ENCODE results near the gene CACNA1B.
"Not testable (repeated sequence)": the region's sequence is repeated elsewhere in the genome, so short reads cannot be mapped to it uniquely, and the experiment has no call there.

Gene CACNA1B

DNA sequence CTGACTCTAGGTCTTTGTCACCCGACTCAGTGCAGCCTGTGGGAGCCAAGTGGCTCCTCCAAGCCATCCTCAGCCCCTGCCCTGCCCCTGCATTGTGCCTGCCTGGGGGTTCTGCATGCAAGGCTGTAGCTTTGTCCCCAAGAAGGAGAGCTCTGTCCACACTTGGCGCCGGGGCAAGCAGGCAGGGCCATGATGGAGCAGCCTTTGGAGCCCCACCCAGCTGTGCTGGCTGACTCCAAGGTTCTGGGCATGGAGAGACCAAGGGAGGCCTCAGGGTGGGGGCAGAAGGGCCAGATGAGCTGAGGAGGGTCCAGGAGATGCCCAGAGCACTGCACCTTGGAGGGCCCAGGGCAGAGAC lies 226.2 kb downstream of the CACNA1B start:
- DNase-seq: no peak

- DNase-seq: no peak
Measured at GRCh38 chr9:138104251-138105122, 226.9 kb downstream of the CACNA1B start.

- DNase-seq: no peak
Measured at GRCh38 chr9:138105123-138105415, 227.5 kb downstream of the CACNA1B start.

DNA sequence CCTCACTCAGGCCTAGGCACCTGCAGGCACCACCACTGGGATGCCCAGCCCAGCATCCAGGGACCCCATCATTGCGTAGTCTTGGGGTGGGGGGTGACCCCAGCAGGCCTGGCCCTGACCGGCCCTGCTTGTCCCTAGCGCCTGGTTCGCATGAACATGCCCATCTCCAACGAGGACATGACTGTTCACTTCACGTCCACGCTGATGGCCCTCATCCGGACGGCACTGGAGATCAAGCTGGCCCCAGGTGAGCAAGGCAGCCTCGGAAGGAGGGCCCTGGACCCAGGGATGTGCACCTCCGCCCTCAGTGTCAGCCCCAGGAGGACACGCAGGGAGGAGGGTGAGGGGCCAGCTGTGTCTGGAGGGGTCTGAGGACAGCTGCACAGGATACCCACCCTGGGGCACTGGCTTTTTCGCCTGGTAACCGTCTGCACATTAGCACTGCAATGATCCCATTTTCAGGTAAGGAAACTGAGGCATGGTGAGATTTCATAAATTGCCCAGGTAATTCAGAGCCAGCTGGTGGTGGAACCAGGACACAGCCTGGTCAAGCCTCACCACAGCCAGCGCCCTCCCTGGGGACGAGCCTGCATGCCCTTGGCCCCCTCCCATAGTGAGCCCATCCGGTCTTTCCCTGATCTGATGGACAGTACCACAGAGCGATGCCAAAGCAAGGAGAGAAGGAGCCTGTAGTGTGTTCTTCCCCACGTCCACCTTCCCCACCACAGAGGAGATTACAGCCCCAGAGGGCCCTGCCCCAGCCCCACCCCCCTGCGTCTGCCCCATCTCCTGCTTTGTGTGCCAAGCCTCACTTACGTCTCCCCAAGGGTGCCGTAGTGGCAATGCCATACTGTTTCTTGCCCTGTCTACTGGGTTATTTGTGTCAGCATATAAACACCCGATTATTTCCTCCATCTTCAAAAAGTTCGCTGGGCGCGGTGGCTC lies 228.3 kb downstream of the CACNA1B start:
- no peak for DNase-seq

GRCh38 chr9:138107039-138107438 lies 229.5 kb downstream of the CACNA1B start:
- not testable (repeated sequence) for DNase-seq

DNA sequence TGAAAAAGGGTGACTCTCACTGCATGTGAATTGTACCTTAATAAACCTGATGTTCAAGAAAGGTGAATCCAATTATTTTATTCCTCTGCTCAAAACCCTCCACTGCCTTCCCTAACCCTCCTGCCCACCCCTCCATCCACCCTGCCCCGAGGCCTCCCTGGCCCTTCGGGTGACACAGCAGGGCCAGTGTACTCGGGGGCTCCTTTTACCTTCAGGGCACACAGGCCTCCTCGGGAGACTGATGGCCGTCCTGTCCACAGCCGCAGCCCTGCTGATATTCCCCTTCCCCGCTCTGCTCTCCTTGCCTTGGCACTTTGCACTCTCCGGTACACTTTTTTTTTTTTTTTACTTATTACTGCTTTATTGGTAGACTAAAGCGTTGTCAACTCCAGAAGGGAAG lies 234.0 kb downstream of the CACNA1B start:
- no peak for DNase-seq

DNA sequence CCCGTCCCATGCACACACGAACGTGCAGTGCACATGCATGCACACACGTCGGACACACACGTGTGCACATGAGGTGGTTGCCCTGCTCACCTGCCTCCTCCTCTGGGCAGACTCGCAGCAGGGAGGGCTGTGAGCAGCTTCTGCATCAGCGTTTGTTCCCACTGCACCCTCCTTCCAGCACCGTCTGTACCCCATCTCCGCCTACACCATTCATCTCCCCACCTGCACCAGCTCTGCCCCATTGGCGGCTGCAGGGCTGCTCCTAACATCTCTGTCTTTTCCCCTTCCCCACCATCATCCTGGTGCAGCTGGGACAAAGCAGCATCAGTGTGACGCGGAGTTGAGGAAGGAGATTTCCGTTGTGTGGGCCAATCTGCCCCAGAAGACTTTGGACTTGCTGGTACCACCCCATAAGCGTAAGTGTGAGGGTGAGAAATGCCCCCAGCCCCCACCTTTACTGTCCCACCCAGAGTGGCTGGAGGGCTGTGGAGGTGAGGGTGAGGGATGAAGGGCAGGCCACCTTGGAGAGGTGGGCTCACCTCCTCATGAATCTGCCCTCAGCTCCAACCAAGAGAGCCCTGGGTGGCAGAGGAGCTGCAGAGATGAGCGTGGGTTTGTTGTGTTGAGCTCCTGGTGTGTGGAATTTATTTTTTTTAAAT lies 234.6 kb downstream of the CACNA1B start:
- no peak for DNase-seq

- no peak for DNase-seq
Measured at GRCh38 chr9:138112791-138113600, 235.4 kb downstream of the CACNA1B start.

- DNase-seq: not testable (repeated sequence)
Measured at GRCh38 chr9:138113701-138114325, 236.2 kb downstream of the CACNA1B start.

- no peak for DNase-seq
Measured at GRCh38 chr9:138114501-138115245, 237.1 kb downstream of the CACNA1B start.

GRCh38 chr9:138115506-138115905 lies 237.9 kb downstream of the CACNA1B start:
- DNase-seq: no peak

- no peak for DNase-seq
Measured at GRCh38 chr9:138116521-138116920, 238.9 kb downstream of the CACNA1B start.

DNA sequence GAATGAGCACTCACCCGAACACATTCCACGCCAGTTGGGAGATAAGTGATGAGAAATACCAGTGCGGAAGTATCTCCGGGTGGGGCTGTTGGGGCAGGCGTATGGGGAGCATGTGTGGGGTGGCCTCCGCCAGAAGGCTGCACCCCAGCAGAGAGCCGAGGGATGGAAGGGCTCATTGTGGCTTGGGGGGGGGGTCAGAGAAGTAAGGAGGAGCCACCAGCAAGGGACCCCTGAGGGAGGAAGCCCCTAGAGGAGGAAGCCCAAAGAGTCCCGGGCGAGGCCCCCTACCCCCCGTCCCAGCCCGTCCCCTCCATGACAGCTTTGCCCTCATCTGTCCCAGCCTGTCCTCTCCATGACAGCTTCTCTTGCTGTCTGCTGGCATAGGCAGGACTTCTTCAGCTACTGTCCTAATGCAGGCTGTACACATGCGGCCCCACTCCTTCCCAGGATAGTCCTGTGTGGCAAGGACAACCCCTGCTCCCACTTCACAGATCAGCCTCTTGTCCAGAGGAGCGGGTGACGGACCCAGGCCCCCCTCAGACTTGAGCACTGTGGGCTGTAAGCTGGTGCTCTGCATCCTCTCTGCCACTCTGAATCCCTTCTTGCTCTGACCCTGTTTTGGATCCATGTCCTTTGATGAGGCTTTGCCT lies 239.6 kb downstream of the CACNA1B start:
- DNase-seq: no peak

DNA sequence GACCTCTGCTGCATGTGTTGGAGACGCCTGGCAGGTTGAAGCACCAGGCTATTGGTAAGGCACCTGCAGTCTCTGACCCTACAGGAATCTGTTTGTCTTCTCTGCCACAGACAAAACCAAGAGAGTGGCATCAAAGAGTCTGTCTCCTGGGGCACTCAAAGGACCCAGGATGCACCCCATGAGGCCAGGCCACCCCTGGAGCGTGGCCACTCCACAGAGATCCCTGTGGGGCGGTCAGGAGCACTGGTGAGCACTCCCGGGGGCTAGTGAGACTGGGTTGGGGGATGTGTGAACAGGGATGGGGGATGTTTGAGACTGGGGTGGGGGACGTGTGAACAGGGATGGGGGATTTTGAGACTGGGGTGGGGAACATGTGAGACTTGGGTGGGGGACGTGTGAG lies 240.3 kb downstream of the CACNA1B start:
- no peak for DNase-seq

GRCh38 chr9:138118601-138119071 lies 241.1 kb downstream of the CACNA1B start:
- DNase-seq: no peak

GRCh38 chr9:138119202-138120027 lies 241.8 kb downstream of the CACNA1B start:
- no peak for DNase-seq

GRCh38 chr9:138120072-138120471 lies 242.5 kb downstream of the CACNA1B start:
- no peak for DNase-seq

- no peak for DNase-seq
Measured at GRCh38 chr9:138120511-138121437, 243.2 kb downstream of the CACNA1B start.
